T-helper 2 cell (primary cell): ENCODE data around the gene CRB3.
A peak's percentile ranks its signal among the peaks of the same experiment; 100 is the strongest.
"Not testable (repeated sequence)": the region's sequence is repeated elsewhere in the genome, so short reads cannot be mapped to it uniquely, and the experiment has no call there.

Source experiments
- DNase-seq, 5 experiments: peaks; one replicate each; pipeline versions ENCODE4 v3.0.0 to v3.0.0-alpha.2; 2012 to 2022
- total RNA-seq, 2 donors: gene quantifications; one replicate each; lab custom pipeline; 2026; lab: John Stamatoyannopoulos, UW

Gene CRB3
- total RNA-seq, result 0.94 to 2.3 reads per million in 2 donors

- peak in 1 of 5 experiments; percentile 40 for DNase-seq
These were observed at the start of gene CRB3 for GRCh38 chr19:6464070-6464873. CRB3 (plus strand) TSS chr19:6464271; CDS start chr19:6464702, 431 bp downstream.

DNA sequence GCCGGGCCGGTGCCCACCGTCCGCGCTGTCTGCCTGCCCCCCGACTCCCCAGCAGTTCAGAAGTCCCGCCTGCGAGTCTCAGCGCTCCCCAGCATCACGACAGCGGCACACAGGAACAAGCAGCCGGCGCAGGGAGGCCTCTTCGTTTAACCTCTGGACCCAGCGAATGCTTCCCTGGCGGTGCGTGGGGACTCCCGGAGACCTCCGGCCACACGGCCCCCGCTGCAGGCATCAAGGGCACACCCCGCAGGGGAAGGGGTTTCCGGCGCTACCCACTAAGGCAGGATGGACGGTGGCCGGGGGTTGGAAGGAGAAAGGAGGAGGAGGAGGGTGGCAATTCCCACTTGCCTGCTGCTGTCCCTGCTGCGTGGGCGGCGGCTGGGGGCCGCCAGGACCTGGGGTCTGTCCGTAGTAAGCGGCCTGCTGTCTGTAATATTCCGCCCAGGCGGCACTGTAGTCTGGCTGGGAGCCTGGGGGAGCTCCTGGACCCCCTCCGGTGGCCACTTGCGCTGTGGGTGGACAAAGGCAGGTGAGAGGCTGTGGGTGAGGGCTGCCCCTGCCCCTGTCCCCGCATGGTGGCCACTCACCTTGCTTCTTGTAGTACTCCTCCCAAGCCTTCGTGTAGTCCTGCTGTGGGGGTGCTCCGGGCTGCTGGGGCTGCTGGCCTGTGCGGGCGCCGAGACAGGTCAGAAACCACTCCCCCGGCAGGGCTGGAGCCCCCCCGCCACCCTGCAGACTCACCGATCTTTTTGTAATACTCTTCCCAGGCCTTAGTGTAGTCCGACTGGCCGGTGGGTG, 49.1 kb upstream of the CRB3 start:
- no peak for DNase-seq

DNA sequence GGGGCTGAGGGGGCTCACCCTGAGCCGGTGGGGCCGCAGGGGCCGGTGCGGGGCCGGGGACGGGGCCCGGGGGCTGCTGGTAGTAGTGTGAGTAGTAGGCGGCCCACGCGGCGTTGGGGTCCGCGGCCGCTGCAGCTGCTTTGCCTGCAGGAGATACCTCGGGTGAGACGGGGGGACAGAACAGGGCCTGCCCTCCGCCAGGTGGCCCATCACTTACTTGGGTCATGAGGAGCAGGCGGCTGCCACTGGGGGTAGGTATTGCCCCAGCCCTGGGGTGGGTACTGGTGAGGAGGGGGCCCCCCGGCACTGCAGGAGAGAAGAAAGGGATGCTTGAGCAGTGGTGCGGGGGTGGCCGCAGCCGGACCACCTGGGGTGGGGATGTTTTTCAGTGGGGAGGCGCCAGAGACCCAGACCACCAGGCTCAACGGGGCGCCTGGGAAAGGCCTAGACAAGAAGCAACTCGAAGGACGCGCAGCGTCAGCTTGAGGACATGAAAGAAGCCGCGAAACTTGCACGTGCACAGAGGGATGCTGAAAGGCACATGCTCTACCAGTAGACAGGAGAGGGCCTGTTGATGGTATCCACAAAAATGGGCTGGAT, 48.4 kb upstream of the CRB3 start:
- DNase-seq, result no peak

DNA sequence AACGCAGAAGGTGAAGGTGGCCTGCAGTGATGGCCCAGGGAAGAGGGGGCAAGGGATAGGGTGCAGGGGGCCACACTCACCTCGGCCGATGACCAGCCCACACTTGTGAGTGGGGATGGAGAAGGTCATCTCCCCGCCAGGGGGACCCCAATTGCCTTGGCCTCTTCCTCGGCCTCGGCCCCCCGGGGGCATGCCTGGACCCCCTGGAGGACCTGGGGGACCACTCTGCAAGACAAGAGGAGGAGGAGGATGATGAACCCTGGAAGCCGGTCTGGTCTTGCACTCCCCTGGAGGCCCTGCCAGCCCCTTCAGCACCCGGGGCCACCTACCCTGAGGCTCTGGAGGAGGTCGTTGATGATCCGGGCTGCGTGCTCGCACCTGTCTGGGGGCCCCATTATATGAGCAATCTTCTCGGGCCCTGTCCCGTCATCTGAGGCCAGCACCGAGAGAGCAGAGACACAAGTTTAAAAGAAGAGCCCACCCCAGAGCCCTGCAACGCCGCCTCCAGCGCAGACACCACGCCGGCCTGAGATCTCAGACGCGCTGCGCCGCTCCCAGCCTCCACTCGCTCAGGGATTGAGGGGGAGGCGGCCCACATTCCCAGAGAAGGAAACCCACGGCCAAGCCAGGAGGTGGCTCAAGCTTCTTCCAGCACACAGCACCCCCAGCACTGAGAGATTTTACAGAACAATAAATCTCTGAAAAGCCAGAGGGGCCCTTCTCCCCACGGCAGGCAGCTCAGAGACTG, 47.2 kb upstream of the CRB3 start:
- DNase-seq, result no peak

- DNase-seq, result no peak
These were observed 46.1 kb upstream of the CRB3 start for GRCh38 chr19:6417713-6418561.

- DNase-seq, result no peak
These were observed 45.5 kb upstream of the CRB3 start for GRCh38 chr19:6418562-6418932.

DNA sequence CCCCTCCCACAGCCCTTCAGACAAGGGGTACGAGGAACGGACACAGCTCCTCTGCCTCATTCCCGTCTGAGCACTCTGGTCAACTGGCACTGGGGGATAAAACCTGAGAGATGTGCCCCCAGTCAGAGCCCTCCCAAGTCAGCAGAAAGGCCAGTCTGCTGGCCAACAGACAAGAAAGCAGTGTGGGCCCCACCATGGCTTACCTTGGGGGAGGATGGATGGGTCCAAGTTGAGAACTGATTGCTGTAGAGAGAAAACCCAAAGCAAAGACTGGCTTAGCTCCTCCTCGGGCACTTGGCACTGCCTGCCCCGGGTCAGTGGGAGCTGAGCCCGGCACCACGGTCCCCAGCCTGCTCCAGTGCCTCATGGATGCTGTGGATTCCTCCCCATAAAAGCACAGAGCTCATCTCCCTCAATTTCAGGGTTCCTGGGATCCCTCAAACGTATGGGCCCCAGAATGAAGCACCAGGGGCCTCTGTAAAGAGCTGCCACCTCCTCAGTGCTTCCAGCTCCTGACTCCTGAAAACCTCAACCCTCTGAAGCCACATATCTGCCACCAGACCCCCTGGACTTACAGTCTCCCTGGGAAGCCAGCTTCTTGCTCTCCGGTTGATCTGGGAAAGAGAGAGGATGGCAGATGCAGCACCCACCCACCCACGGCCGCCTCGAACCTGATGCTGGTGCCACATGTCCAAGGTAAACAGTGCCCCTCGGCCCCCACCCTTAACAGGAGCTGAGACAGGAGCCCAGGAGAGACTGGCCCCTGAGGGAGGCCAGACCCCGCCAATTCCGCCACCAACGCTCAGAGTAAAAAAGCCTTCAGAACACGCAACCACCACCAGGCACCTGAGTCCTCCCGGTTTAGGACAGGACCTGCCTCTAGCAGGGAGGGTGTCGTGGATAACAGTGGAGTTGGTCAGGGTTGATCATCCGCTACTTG, 42.7 kb upstream of the CRB3 start:
- no peak for DNase-seq

- peak in 3 of 5 experiments; percentile 4 to 46 (median 26) for DNase-seq
These were observed 40.4 kb upstream of the CRB3 start for GRCh38 chr19:6423499-6424194.

DNA sequence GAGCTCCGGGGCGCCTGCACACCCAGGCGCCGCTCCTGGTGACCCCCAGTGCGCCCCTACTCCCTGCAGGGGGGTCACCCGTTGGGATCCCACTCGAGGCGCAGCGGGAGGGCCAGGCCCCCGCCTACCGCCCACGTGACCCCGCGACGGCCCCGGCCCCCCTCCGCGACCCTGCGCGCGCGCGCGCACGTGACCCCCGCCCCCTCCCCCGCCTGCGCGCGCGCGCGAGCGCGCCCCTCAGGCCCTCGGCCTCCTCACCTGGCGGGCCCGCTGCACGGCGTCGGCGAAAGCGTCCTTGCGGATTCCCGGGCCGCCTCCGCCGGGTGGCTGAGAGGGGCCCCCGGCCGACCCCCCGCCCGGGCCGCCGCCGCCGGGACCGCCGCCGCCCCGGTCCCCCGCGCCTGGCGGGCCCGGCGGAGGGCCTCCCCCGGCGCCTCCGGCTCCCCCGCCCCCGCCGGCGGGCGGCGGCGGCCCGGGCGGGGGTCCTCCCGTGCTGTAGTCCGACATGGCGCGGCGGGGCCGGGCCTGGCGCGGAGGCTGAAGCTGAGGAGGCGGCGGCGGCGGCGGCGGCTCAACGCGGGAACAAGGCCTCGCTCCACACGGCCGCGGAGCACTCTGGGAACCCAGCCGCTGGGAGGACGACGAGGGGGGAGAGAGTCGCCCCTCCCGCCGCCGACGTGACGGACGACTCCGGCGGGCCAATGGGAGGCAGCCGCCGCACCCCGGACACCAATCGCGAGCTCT, 39.7 kb upstream of the CRB3 start, which contains the start of gene KHSRP:
Gene KHSRP, minus strand, starts transcription at position 617 of the 744 bp plus-strand sequence. Its CDS starts 110 bp downstream, at position 507.
- DNase-seq, result peak in 3 of 5 experiments; percentile 6 to 52 (median 26)

GRCh38 chr19:6424939-6425731, 38.9 kb upstream of the CRB3 start:
- peak; percentile 95 to 100 (median 99) for DNase-seq

DNA sequence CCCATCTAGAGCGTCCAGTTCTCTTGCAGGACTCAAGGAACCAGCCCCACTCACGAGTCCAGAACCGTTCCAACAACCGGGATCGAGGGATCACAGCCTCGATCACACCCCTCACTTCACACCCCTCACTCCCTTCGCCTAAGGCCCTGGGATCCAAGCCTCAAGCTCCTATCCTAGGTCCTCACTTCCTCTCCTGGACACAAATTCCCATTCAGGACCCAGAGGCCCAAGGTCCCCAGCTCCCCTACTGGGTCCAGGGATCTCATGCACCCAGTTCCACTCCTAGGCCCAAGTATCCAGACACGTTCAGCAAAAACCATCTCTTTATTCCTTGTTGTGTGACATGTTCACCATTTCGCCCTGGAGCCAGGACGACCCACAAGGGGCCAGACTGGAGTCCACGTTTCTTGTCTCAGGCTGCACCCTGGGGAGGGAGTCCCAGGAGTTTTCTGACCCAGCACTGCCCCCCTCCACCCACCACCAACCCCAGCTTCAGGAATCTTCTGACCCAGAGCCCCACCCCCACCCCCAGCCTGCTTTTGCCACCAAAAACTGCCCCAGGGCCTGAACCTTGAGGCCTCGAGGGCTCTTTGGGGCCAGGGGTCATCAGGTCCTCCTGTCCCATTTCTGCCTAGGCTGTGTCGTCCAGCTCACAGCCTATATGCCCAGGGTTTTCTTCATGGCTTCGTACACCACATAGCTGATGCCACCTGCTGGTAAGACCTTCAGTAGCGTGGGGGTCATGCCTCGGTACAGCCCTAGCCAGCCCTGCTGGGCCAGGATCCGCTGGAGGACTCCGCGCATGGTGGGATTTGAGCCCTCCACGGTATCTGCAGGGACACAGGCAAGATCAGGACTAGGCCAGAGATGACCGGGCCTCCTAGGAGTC, 38.1 kb upstream of the CRB3 start:
- peak in 1 of 5 experiments; percentile 26 for DNase-seq

DNA sequence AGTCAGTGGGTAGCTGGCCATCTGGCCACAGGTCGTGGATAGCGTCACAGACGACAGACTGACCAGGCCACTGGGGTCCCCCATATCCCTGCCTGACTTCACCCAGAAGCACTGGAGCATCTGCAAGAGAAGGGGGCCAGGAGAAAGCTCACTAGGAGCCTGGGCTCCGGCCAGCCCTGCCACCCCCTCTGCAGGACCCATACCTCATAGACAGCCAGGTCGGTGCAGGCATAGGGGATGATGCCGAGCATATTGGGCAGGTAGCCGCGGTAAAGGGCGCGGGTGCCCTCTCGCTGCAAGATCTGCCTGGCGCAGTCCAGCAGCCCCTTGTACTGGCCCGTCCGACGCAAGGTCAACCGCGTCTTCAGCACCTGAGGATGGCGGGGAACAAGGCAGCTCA, 36.9 kb upstream of the CRB3 start:
- no peak for DNase-seq

GRCh38 chr19:6428692-6429418, 35.2 kb upstream of the CRB3 start:
- DNase-seq, result not testable (repeated sequence)

GRCh38 chr19:6429419-6430221, 34.5 kb upstream of the CRB3 start:
- no peak for DNase-seq

DNA sequence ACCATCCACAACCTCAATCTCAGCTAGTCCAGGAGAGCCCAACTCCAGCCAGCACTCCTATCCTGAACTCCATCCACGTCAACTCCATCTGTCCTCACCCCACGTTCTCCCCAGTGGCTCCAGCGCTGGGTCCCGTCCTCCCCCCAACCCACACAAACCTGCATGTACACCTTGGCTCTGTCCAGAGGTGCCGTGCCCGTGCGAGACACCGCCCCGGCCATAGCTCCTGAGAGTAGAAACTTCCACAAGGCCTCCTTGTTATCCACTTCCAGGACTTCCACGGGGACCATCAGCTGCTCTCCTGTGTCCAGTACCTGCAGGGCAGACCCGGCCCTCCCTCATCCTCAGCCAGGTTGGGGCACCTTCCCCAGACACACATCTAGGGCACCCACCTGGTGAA, 32.2 kb upstream of the CRB3 start:
- no peak for DNase-seq
